ENCODE results near the gene E2F4. TPM values are rescaled to one million over a fixed set of nuclear protein-coding genes. Genes with fewer than 3 reads are reported as not detected.

E2F4 gene
- total RNA-seq, 1 experiment from 2014 or later = 106 TPM

DNA sequence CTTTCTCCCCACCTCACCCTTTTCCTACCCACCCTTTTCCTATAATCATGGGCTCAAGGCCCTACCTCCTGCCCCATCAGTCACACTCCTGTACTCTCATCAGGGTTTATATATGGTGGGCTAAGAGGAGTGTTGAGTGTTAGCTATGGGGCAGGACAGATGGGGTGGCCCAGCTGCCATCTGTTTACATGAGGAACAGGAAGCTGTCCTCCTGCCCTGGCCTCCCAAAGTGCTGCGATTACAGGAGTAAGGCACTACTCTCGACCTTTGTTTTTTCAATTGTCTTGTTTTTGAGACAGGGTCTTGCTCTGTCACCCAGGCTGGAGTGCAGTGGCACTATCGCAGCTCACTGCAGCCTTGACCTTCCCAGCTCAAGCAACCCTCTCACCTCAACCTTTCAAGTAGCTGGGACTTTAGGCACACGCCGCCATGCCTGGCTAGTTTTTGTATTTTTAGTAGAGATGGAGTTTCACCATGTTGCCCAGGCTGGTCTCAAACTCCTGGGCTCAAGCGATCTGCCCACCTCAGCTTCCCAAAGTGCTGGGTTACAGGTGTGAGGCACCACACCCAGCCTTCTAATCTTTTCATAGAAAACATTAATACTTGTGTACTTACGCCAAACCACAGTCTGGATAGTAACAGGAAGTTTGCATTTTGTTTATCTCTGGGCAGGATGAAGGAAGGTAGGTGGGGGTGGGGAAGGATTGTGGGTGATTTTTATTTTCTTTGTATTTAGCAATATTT is 33.9 kb upstream of the E2F4 start:
- no peak for DNase-seq (ENCODE audit: low read depth)

DNA sequence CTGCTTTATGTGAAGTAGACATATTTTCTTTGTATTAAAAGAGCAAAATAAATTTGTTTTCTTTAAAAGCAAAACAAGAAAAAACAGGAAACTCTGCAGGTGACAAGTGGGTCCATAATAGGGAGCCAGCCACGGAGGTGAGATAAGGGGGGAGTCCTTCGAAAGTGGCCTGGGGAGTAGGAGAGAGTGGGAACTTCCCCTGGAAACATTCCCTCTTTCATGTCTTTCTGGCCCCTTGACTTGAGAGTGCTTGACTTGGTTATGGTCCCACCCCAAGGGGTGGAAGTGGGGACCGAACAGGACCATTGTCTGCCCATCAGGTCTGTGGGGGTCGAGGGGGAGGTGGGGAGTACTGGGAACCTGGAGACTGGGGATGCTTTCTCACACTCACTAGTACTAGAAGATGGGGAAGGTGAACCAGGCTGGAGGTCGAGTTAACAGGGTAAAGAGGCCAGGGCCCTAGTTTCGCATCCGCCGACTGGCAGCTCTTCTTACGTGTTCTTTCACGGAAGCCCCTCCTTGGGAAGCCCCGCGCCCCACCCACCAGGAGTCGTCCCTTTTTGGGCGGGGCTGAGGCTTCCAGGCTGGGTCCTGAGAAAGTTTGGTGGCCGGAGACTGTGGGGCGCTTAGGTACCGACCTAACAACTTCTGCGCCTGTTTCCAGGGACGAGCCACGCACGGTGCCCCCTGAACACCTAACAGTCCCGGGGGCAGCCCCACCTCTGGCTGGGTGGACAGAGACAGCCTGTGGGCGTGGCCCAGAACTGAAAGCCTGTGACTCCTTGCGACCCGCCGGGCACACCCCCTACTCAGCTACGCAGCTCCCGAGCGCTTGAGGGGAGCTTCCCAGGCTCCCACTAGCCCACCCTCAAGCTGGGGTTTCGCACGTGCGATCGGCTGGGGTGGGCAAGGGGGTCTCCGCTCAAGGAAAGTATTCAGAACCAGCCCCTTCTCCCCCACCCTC is 33.0 kb upstream of the E2F4 start:
- DNase-seq (ENCODE audit: low read depth) = peak; percentile 28

DNA sequence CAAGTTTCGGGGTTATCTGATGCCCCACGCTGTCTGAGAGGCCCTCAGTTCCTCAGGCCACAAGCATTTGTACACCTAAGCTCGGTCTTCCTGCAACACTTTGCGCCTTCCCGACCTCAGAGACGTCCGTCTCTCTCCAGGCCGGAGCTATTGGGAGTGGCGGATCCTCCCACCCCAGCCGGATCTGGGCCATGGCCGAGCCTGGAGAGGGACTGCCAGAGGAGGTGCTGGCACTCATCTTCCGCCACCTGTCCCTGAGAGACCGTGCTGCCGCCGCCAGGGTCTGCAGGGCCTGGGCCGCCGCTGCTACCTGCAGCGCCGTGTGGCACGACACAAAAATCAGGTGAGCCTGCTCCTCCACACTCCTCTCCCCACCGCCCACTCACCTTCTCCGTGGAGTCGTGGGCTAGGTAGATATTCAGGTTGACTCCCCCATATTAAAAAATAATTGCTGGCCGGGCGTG is 30.3 kb upstream of the E2F4 start:
- DNase-seq (ENCODE audit: low read depth) = no peak

DNA sequence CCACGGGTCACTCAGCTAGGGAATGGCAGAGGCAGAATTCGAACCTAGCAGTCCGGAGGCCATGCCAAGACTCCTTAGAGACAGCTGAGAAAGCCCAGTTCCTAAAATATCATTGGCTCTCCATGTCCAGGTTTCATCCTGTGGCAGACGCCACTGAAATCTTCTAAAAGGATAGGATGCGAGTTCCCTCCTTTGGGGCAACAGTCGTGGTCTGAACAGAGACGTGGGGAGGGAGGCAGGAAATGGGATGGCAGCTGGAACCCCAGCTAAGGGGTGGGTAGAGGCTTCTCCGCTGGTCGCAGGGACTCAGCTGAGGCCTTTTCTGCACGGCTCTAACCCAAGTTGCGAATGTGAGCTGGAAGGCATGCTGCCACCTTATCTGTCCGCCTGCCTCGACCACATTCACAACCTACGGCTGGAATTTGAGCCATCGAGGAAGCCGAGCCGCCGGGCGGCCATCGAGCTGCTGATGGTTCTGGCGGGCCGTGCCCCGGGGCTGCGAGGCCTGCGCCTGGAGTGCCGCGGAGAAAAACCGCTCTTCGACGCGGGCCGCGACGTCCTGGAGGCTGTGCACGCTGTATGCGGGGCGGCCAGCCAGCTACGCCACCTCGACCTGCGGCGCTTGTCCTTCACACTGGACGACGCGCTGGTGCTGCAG is 29.3 kb upstream of the E2F4 start:
- no peak for DNase-seq (ENCODE audit: low read depth)

DNA sequence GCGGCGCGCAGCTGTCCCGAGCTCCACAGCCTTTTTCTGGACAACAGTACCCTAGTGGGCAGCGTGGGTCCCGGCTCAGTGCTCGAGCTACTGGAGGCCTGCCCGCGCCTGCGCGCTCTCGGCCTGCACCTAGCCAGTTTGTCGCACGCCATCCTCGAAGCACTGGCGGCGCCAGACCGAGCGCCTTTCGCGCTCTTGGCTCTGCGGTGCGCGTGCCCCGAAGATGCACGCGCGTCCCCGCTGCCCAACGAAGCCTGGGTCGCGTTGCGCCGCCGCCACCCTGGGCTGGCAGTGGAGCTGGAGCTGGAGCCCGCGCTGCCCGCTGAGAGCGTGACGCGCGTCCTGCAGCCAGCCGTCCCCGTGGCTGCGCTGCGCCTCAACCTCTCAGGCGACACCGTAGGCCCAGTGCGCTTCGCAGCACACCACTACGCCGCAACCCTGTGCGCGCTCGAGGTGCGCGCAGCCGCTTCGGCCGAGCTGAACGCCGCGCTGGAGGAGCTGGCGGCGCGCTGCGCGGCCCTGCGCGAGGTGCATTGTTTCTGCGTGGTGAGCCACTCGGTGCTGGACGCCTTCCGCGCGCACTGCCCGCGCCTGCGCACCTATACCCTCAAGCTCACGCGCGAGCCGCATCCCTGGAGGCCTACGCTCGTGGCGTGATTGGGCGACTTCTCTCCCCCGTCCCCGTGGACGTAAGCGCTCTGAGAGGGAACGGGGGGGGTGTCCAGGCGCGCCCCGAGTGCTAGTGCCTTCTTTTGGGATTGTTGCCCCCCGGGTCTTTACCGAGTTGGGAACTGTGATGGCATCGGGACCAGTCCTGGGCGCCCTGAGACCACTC is 28.6 kb upstream of the E2F4 start:
- peak; percentile 56 for DNase-seq (ENCODE audit: low read depth)

DNA sequence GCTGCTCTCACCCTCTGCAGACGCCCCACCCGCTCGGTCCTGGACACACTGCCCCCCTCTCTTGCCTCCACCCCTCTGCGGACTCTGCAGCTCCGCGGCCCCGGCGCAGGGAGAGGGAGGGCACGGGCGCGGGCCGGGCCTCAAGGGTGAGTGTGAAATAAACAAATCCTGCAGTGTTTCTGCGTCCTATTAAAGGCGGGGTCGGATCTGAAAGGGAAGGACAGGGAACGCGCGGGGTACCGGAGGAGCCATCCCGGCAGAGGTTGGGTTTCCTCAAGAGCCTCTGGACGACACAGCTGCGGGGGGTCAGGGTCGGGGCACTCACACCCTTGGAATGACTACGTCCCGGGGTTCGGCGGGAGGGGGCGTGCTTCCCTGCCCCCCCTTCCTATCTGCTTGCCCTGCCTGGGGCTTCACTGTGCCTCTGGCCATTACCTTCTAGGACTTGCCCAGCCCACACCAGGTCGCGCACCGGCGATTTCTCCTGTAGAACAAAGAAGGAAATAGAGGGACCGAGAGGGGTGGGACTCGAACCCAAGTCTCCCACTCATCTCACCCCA is 27.9 kb upstream of the E2F4 start:
- peak; percentile 39 for DNase-seq (ENCODE audit: low read depth)

DNA sequence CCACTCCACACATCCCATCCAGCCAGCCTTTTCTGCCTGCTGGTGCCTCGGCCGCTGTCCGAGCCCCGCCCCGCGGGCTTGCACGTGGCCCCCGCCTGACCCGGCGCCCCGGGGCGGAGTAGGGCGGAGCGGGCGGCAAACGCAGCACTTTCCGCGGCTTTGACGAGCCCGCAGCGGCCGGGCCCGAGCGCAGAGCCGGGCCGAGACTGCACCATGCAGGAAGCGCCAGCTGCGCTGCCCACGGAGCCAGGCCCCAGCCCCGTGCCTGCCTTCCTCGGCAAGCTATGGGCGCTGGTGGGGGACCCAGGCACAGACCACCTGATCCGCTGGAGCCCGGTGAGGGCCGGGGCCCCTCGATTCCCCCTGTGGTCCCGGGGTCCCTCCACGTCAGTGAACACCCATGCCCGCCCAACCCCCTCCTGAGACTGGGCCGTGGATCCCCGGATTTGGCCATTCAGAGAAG is 27.3 kb upstream of the E2F4 start, which contains the start of gene HSF4:
HSF4 (plus strand) TSS at position 147 of the 463 bp plus-strand sequence; CDS start at position 214, 67 bp downstream.
- DNase-seq (ENCODE audit: low read depth) = no peak

DNA sequence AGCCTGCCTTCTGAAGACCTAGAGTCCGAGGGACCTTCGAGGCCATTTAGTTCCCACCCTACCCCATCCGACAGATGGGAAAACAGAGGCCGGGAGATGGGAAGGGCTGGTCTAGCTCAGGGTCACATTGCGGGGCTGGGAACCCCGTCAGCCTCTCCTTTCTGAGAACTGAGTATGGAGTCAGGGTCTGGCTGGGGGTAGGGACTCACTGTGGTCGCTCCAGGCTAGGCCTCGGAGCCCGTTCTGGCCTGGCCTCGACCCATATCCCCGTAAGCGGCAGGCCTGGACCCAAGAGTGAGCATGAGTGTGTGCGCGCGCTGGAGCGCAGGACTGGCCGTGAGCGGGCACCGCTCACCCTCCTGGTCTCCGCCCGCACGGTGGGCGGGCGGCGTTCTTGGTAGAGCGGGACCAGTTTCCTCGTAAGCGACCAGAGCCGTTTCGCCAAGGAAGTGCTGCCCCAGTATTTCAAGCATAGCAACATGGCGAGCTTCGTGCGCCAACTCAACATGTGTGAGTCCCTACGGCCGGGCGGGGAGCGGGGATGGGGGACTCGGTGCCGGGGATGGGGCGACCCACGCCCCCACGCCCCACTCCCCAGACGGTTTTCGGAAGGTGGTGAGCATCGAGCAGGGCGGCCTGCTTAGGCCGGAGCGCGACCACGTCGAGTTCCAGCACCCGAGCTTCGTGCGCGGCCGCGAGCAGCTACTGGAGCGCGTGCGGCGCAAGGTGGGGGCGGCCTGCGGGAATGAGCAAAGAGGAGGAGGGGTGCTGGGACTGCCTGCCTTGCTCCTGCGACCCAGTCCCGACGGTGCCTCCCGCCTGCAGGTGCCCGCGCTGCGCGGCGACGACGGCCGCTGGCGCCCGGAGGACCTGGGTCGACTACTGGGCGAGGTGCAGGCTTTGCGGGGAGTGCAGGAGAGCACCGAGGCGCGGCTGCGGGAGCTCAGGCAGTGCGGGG is 26.6 kb upstream of the E2F4 start:
- no peak for DNase-seq (ENCODE audit: low read depth)

DNA sequence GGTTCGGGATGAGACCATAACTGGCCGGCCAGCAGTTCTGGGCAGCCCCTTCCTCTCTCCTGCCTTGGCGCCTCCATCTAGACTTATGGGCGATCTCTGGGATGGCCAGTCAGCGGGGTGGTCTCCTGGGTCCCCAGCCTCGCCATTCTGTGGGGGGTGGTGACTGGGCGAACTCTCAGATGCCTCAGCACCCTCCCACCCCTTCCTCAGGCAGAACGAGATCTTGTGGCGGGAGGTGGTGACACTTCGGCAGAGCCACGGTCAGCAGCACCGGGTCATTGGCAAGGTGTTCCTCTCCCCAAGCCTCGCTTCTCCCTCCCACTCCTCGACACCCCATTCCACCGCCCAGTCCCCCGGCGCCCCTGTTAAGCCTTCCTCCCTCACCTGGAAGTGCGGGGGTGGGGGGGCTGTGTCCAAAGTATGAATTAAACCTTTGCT is 25.8 kb upstream of the E2F4 start:
- no peak for DNase-seq (ENCODE audit: low read depth)

DNA sequence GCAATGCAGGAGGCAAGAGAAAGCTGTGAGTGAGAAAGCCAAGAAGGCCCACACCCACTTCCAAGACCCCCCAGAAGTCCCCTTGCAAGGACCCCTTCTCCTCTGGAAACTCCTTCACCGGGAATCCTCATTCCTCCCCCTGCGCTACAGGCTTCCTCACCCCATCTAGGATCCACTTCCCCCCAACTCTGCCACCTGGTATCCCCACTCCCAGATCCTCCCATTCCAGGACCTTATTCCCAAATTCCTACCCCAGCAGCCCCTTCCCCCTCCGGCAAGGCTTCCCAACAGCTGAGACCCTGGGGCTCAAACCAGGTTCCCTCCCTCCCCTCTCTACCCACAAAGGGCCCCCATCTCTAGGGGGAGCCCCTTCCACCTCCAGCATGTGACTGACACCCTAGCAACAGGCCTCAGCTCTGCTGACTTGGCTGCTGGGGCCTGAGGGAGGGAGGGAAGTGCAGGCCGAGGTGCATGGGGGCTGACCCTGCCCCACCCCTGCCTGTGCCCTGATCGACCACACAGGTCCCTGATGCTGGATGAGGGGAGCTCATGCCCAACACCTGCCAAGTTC is 25.3 kb upstream of the E2F4 start:
- no peak for DNase-seq (ENCODE audit: low read depth)

DNA sequence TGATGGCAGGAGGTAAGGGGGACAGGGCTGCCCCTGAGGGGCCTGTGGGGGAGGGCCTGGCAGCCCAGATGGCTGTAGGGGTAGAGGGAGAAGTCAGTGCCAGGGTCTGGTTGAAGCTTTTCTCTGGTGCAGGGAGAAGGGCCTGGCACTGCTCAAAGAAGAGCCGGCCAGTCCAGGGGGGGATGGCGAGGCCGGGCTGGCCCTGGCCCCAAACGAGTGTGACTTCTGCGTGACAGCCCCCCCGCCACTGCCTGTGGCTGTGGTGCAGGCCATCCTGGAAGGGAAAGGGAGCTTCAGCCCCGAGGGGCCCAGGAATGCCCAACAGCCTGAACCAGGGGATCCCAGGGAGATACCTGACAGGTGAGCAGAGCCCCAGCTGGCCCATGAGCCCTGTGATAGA is 24.4 kb upstream of the E2F4 start:
- DNase-seq (ENCODE audit: low read depth) = no peak

DNA sequence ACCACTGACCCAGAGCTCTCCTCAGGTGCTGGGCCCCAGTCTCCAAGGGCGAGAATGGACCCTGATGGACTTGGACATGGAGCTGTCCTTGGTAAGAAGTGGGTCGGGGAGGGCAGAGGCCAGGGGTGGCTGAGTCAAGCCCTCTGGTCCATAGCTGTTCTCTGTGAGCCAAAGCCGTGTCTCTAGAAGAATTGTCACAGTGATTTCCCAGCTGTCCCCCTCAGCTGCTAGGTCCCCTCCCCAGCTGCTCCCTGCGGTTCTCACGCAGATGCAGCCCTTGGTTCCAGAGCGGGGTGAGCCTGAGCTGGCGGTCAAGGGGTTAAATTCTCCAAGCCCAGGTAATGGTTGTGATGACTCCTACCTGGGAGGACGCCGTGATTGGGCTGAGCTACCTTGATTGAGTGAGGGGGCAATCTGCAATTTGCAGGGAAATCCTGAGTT is 22.9 kb upstream of the E2F4 start:
- DNase-seq (ENCODE audit: low read depth) = no peak

DNA sequence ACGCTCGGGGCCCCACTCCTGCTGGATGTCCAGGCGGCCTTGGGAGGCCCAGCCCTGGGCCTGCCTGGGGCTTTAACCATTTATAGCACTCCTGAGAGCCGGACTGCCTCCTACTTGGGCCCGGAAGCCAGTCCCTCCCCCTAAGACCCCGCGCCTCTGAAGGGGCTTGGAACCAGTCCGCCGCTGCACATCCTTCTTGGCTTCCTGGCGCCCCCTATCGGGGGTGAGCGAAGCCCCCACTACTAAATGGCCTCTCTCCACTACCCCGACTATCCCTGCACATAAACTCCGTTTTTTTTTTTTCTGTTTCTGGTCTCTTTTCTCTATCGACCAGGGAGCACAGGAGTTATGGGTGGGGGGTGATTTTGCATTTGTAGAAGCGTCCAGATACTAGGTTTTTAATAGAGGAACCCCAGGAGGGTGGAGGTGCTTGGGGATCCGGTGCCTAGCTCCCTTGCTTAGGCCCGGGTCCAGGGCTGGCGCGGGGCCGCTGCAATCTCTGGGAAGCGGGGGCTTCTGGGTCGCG is 22.2 kb upstream of the E2F4 start:
- DNase-seq (ENCODE audit: low read depth) = no peak

DNA sequence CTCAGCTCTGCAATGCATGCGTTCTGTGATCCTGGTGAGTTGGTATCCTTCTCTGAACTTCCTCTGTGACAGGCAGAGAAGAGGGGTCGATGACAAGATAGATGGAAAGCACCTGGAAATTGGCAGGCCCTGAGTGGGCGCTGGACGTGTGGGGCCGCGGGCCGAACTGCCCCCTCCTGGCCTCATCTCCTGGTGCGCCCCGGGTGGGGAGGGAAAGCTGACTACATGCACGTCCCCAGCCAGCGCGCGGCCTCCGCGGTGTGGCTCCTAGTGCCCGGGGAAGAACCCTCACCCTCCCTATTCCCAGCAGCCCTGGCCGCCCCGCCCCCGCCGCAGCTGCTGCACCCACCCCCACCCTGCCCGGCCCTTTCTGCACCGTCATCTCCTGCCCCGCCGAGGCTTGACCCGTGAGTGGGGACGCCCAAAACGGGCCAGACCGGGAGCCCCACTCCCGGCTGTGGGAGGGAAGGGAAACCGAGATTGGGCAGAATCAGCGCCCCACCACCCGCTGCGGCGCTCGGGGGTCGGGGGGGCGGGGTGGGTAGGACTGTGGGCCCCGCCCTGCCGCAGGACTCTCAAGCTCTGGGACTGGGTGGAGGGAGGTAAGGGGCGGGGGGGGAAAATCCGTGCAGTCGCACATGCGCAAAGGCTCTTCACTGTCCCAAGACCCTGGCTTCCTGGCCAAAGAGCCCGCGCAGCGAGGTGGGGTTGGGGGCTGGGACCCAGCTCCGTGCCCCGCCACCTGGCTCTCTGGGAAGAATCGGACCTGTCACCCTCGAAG is 21.6 kb upstream of the E2F4 start, which contains the start of gene NOL3:
NOL3 (plus strand) TSS at position 371 of the 781 bp plus-strand sequence.
- DNase-seq (ENCODE audit: low read depth) = peak; percentile 77

DNA sequence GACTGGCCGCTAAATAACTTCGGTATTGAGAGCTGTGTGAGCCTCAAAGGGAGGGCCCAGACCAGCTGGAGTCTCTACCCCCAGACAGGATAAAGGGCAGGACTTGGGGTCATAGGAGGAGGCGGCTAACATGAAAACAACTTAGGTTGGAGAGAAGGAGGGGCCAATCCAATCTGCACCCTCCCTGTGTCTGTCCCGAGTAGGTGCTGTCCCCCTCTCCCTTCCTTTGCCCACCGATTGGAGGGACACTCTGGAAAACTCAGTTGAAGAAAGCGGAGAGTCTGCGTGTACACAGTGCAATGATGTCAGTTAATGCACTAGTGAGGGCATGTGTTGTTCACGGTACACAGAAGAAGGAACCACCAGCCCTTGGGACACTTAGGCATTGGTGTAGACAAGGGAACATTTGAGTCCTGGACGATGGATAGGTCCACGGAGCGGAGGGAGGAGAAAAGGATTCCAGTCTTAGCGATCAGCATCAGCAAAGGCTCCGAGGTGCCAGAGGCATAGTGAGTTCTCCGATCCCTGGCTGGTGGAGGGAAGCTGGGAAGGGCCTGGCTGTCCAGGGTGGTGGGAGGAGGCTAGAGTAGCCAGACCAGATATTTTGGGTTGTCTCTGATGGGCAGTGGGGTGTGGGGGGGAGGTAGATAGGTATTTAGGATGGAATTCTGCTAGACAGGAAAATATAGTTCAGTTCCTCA is 20.9 kb upstream of the E2F4 start:
- no peak for DNase-seq (ENCODE audit: low read depth)

DNA sequence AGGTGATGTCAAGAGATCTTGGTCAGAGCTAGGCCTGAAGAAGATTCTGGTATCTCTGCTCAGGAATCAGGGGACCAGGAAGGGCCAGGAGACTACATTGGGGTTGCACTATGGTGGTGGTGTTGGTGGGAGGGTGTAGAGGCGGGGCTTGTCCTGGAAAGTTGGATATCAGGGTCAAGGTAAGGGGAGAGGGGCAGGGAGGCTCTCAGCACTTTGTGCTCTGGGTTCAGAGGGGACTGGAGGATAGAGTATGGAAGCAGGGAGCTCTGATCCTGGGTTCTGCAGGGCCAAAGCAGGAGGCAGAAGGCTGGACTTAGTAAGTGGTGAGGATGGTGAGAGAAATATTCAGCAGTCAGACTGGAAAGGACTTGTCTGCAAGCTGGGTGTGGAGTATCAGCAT is 18.6 kb upstream of the E2F4 start:
- no peak for DNase-seq (ENCODE audit: low read depth)

Data from M059J (cell line).